Smooth muscle cell of the brain vasculature (primary cell): ENCODE results near the gene SPINK7.

Experiments
- DNase-seq: peaks from one replicate; pipeline ENCODE4 v3.0.0-alpha.2; 2012; ENCODE audit warnings: low read depth, low spot score

SPINK7 gene

GRCh38 chr5:148343603-148344487 lies 31.6 kb downstream of the SPINK7 start:
- DNase-seq: no peak

- no peak for DNase-seq
Observed at GRCh38 chr5:148347706-148348105, 35.5 kb downstream of the SPINK7 start.

- DNase-seq: no peak
Observed at GRCh38 chr5:148352696-148353095, 40.5 kb downstream of the SPINK7 start.

GRCh38 chr5:148353634-148354033 lies 41.4 kb downstream of the SPINK7 start:
- no peak for DNase-seq

- DNase-seq: no peak
Observed at GRCh38 chr5:148364343-148364742, 52.1 kb downstream of the SPINK7 start.
